Tongue (tissue), 2 donors: ENCODE measurements around the gene EP300. TPM values are rescaled to one million over a fixed set of nuclear protein-coding genes. Genes with fewer than 3 reads are reported as not detected.
"Not testable (repeated sequence)": the region's sequence is repeated elsewhere in the genome, so short reads cannot be mapped to it uniquely, and the experiment has no call there.

Experiments used
- DNase-seq: peaks from one replicate; pipeline ENCODE4 v3.0.0-alpha.2; 2015
- total RNA-seq: library from RNA; depleted of rRNA; stranded (reverse); fragments of >200 nt; gene quantifications from one replicate; pipeline ENCODE4 v1.2.3, GENCODE V29; 2014

EP300 gene
- total RNA-seq, 1 donor from 2014 or later, result 64.4 TPM

DNA sequence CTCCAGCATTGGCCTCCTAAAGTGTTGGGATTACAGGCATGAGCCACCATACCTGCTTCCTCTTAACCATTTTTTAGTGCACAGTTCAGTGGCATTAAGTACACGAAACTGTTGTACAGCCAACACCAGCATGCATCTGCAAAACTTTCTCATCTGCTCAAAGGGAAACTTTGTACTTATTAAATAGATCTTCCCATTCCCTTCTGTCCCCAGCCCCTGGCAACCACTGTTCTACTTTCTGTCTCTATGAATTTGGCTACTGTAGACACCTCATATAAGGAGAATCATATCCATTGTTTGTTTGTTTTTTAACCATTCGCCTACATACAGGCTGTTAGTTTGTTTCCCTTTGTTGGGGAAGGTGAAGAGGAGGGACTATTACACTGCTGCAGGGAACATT lies 6.5 kb upstream of the EP300 start:
- DNase-seq, result no peak

DNA sequence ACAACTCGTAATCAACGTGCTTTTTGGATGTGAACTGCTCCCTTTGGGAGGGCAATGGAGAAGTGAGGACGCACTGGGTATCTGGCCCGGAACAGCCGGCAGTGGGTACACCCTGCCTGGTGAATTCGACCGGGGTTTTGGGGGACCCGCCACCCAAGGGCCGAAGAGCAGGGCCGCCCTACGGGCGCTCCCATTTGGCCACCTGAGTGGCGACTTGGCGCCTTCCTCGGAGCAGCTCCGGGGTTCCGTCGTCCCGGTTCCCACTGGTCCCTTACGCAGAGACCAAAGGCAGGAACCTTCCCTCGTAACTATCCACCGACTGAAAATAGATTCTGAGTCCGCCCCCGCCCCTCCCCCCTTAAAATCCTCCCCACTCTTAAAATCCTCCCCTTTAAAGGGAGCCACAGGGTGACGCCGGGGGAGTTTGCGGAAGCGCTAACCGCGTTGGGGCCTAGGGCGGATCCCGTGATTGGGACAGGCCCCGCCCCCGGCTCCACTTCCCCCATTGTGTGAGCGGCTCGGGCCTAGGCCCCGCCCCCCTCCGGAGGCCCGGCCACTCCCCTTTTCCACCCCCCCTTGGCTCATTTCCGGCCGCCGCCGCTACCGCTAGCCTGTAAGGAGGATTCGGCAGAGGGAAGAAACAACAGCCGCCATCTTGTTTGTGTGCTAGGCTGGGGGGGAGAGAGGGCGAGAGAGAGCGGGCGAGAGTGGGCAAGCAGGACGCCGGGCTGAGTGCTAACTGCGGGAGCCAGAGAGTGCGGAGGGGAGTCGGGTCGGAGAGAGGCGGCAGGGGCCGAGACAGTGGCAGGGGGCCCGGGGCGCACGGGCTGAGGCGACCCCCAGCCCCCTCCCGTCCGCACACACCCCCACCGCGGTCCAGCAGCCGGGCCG lies 1.0 kb upstream of the EP300 start:
- peak; percentile 100 for DNase-seq

GRCh38 chr22:41092847-41093411 lies 537 bp downstream of the EP300 start:
- peak; percentile 49 for DNase-seq

GRCh38 chr22:41094041-41094593 lies 1.7 kb downstream of the EP300 start:
- peak; percentile 64 for DNase-seq

- no peak for DNase-seq
These were observed 4.0 kb downstream of the EP300 start for GRCh38 chr22:41096391-41096790.

DNA sequence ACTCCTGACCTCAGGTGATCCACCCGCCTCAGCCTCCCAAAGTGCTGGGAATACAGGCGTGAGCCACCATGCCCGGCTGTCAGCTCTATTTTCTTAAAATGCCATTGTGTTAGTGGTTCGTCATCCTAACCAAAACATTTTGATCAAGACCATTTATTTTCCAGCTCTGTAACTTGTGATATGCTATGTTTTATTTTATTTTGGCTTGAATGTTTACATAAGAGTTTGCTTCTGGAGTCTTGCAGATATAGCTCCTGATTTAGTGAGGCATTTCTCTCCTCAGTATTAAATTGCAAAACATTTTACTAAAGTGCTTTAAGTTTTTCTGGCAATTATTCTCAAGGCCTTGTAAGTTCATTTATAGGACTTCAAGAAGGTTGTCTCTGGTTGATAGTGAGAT lies 4.4 kb downstream of the EP300 start:
- DNase-seq, result no peak

- DNase-seq, result no peak
These were observed 6.6 kb downstream of the EP300 start for GRCh38 chr22:41099036-41099435.

DNA sequence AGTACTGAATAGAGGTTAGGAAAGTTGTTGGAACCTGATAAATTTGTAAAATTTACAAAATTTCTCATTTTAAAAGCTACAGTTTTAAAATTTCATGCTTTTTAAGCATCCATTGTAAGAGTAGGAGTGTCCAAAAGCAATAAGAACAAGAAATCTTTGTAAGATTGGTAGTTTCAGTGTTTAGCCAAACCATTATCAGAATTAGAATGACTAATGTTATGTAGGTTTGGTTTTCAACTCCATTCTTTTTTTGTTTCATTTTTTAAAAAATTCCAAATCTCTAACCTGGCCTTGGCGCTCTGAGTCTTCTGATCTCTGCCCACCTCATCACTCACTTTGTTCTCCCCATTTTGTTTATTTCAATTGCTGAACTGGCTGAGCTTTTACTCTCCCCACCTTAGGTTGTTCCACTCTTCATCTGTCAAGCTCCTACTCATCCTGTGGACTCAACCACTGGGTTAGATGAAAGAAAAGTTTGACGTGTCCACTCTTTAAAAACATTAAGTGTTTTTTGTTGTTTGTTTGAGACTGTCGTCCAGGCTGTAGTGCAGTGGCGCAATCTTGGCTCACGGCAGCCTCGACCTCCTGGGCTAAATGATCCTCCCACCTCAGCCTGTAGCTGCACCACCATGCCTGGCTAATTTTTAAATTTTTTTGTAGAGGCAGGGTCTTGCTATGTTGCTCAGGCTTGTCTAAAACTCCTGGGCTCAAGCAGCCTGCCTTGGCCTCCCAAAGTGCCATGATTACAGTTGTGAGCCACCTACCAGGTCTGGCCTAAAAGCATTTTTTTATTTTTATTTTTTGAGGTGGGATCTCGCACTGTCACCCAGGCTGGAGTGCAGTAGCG lies 14.0 kb downstream of the EP300 start:
- DNase-seq, result no peak

DNA sequence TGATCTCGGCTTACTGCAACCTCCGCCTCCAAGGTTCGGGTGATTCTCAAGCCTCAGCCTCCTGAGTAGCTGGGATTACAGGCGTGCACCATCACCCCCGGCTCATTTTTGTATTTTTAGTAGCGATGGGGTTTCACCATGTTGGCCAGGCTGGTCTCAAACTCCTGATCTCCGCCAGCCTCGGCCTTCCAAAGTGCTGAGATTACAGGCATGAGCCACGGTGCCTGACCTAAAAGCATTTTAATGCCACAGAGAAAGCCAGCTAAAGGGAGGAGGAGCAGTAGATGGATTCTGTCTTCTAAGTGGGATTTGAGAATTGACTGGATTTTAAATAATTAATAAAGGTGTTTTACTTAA lies 14.6 kb downstream of the EP300 start:
- not testable (repeated sequence) for DNase-seq

DNA sequence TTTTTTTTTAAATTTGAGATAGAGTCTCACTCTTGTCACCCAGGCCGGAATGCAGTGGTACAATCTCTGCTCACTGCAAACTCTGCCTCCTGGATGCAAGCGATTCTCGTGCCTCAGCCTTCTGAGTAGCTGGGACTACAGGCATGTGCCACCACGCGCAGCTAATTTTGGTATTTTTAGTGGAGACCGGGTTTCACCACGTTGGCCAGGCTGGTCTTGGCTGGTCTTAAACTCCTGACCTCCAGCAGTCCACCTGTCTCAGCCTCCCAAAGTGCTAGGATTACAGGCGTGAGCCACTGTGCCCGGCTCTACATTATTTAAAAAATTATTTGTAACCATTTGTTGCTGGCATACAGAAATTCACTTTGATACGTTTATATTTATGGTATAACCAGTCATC lies 18.6 kb downstream of the EP300 start:
- no peak for DNase-seq

- DNase-seq, result no peak
These were observed 23.9 kb downstream of the EP300 start for GRCh38 chr22:41116342-41116741.

GRCh38 chr22:41117127-41117965 lies 25.0 kb downstream of the EP300 start:
- no peak for DNase-seq

GRCh38 chr22:41123151-41123550 lies 30.8 kb downstream of the EP300 start:
- no peak for DNase-seq

- no peak for DNase-seq
These were observed 31.7 kb downstream of the EP300 start for GRCh38 chr22:41124086-41124485.

GRCh38 chr22:41127451-41127850 lies 35.1 kb downstream of the EP300 start:
- DNase-seq, result no peak

- DNase-seq, result no peak
These were observed 36.2 kb downstream of the EP300 start for GRCh38 chr22:41128606-41129005.

DNA sequence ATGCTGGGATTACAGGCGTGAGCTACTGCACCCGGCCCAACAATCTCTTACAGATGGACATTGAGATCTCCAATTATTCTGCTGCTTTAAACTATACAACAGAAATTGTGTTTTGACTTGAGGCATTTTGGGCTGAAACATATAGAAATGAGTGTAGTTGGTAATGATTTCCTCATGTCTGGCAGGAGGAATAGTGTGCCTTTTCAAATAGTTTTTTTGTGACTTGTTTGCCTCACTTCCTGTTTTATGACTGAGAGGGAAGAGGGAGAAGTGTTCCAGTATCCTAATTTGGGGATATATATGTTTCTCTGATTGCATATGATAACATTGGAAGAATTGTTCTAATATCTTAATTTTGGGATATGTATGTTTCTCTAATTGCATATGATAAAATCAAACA lies 40.2 kb downstream of the EP300 start:
- DNase-seq, result peak; percentile 28

DNA sequence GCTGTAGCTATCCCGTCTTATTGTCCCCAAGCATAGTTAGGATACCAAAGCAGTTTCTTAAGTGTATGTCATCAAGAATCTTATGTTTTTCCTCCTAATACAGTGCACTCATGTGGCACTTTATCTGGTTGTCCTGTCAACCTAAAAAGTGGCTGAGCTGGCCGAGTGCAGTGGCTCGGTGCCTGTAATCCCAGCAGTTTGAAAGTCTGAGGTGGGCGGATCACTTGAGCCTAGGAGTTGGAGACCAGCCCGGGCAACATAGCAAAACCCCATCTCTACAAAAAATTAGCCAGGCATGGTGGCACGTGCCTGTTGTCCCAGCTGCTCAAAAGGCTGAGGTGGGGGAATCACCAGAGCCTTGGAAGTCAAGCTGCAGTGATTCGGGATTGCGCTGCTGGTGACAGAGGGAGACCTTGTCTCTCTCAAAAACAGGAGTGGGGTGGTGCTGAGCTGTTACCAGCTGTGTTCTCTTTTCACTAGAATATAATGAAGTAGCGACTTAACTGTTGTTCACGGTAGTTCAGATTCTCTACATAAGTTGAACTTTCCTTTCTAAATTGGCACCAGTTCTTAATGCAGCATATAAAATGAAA lies 48.1 kb downstream of the EP300 start:
- peak; percentile 23 for DNase-seq

- not testable (repeated sequence) for DNase-seq
These were observed 53.5 kb downstream of the EP300 start for GRCh38 chr22:41145921-41146320.

DNA sequence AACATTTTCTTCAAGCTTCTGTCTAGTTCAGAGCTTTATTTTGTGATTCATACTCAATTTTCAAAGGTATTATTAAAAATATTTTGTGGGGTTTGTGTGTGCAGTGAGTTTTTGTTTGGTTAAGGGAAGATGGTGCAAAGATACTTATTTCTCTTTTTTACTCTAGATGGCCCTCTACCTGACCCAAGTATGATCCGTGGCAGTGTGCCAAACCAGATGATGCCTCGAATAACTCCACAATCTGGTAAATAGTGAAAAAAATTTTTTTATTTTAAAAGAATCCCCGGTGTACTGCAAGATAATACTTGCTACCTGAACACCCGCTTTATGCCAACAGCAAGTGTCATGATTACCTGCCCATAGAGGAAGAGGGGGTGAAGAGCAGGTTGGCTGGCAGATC lies 54.2 kb downstream of the EP300 start:
- peak; percentile 7 for DNase-seq

DNA sequence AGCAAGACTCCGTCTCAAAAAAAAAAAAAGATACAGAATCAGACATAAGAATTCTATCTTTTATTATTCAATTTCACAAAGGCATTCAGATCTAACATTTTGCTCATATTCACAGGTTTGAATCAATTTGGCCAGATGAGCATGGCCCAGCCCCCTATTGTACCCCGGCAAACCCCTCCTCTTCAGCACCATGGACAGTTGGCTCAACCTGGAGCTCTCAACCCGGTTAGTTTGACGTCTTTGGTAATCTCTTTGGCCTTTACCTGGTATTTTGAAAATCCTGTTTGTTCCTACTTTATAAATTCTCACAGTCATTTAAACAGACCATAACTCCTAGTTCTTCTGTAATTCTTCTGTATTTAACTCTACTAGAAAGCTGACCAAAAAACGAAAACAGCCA lies 55.3 kb downstream of the EP300 start:
- DNase-seq, result no peak
